Hepatocyte (in vitro differentiated cells): ENCODE data around the gene PTPRU.

Experiments
- EZH2 ChIP-seq: fragments of 200-600 bp; sonication (generic); IDR thresholded peaks from 2 replicates; pipeline ENCODE4 v1.6.1; 2016; ENCODE audit warnings: antibody characterized with exemption, mild to moderate bottlenecking, borderline replicate concordance
- TF ChIP-seq, protein P1 (sequence below): fragments of 200-600 bp; sonication (generic); IDR thresholded peaks from 2 replicates; pipeline ENCODE4 v1.5.1; 2016; ENCODE audit warnings: antibody characterized with exemption, mild to moderate bottlenecking; ENCODE audit not compliant: poor library complexity

GRCh38 chr1:29363536-29363935, 127.2 kb downstream of the PTPRU start:
- TF ChIP-seq, protein P1, sequence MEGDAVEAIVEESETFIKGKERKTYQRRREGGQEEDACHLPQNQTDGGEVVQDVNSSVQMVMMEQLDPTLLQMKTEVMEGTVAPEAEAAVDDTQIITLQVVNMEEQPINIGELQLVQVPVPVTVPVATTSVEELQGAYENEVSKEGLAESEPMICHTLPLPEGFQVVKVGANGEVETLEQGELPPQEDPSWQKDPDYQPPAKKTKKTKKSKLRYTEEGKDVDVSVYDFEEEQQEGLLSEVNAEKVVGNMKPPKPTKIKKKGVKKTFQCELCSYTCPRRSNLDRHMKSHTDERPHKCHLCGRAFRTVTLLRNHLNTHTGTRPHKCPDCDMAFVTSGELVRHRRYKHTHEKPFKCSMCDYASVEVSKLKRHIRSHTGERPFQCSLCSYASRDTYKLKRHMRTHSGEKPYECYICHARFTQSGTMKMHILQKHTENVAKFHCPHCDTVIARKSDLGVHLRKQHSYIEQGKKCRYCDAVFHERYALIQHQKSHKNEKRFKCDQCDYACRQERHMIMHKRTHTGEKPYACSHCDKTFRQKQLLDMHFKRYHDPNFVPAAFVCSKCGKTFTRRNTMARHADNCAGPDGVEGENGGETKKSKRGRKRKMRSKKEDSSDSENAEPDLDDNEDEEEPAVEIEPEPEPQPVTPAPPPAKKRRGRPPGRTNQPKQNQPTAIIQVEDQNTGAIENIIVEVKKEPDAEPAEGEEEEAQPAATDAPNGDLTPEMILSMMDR = no peak
- no peak for TF ChIP-seq EZH2
